AG10803 (cell line): ENCODE measurements around the gene WNT9B.

Experiments used
- DNase-seq: peaks from one replicate; pipeline ENCODE4 v3.0.0; 2010; ENCODE audit warnings: low read depth
- H3K4me3 ChIP-seq: 2 replicates; pipeline ENCODE4 v1.5.1; 2011; ENCODE audit warnings: mild to moderate bottlenecking, low read length, control low read depth
- TF ChIP-seq, protein P1 (sequence below): conservative IDR thresholded peaks from 2 replicates; pipeline ENCODE4 v1.5.1; 2011; ENCODE audit warnings: mild to moderate bottlenecking, low read length, control low read depth, inconsistent platforms

Gene WNT9B

DNA sequence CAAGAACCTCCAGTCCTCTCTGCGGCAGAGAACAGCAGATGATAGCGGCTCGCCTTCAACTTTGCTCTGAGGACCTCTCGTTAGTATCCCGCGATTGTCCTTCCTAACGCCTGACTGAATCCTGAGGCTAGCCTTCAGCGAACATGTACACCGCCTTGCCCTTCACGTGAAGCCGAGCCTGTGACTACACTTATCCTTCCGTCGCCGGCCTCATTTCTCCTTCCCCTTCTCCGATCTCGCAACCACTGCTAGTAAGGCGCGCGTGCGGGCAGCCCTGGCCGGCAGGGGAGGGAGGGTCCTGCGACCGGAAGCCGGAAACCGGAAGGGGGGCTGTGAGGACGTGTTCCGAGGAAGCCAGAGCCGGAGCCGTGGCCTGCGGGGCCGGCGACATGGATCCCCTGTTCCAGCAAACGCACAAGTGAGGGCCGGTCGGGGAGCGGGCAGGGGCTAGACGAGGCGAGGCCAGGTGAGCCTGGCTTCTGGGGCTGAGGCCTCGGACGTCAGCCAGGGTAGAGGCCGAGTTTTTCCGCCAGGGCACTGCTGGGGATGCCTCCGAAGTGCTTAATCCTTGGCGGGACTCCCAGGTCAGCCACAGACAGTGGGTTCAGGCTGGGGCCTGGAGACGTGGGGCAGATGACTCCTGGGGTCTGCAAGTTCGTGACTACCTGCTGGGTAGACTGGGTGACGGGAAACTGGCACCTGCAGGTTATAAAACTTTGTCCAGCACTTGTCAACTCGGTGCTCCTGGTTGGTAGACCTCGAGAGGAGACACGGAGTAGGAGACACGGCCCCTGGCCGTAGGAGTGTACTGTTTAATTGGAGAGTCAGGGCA lies 71.6 kb downstream of the WNT9B start, which contains the start of gene GOSR2:
TSS of gene GOSR2 (plus strand) at position 357 of the 832 bp plus-strand sequence. CDS start at position 390, 33 bp downstream.
- TF ChIP-seq, protein P1, sequence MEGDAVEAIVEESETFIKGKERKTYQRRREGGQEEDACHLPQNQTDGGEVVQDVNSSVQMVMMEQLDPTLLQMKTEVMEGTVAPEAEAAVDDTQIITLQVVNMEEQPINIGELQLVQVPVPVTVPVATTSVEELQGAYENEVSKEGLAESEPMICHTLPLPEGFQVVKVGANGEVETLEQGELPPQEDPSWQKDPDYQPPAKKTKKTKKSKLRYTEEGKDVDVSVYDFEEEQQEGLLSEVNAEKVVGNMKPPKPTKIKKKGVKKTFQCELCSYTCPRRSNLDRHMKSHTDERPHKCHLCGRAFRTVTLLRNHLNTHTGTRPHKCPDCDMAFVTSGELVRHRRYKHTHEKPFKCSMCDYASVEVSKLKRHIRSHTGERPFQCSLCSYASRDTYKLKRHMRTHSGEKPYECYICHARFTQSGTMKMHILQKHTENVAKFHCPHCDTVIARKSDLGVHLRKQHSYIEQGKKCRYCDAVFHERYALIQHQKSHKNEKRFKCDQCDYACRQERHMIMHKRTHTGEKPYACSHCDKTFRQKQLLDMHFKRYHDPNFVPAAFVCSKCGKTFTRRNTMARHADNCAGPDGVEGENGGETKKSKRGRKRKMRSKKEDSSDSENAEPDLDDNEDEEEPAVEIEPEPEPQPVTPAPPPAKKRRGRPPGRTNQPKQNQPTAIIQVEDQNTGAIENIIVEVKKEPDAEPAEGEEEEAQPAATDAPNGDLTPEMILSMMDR: no peak
- DNase-seq: peak; percentile 85
- peak within 1 kb of the TSS; percentile 94 for H3K4me3 ChIP-seq

DNA sequence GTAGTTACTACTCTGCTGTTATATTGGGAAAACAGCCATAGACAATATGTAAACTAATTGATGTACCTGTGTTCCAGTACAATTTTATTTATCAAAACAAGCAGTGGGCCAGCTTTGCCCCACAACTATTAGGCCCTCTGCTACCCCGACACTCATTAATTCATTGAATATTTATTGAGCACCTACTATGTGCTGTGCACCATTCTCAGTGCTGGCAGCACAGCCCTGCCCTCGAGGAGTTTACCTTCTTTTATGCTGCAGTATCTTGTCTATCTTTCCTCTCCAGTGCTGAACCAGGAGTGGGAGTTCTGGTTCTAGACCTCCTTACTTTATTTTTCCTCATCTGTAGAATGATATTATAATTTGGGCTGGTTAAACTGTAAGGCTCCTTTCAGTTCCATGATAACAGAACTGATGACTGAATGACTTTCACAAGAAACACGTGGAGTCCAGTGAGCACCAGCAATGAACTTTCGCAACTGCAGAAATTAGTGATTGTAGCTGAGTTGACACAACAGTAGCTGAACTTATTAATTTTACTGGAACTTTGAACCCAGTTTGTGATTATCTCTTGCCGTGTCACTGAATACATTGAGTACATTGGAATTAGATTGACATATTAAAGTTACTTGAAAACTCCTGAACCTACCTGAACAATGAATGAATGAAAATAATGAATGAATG lies 73.9 kb downstream of the WNT9B start:
- DNase-seq: no peak
- no peak overlapping the region for H3K4me3 ChIP-seq
- TF ChIP-seq, protein P1: no peak

DNA sequence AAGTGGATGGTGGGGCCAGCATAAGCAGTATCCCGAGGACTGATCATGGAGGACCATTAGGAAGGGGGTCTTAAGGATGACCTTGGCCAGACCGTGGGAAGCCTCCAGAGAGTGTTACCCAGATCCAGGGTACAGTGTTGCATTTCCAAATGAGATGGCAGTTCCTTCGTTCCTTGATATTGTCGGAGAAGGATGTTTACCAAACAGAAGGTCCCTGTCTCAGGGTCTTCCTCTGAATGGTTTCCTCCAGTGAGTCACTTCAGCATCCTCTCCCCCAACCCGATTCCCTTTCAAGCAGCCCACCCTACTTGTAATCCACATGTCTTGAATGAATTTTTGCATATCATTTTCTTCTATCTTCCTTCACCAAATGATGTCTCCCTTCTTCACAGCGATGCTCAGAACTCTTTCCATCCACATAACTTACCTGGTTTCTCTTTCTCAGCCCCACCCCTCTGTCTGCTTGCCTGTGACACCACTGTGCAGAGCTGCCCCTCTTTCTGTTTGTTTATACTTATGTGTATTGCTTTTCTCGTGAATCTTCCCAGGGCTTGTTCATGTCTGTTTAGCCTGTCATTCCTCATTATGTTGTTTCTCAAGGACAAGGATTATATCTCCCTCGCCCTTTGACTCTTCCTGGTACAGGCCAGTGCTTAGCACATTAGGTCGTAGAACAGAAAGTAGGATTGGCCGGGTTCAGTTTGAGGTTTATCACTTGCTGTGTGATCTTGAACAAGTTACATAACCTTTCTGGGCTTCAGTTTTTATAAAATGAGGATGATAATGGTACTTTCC lies 77.3 kb downstream of the WNT9B start:
- no peak overlapping the region for H3K4me3 ChIP-seq
- no peak for DNase-seq
- TF ChIP-seq, protein P1: no peak

DNA sequence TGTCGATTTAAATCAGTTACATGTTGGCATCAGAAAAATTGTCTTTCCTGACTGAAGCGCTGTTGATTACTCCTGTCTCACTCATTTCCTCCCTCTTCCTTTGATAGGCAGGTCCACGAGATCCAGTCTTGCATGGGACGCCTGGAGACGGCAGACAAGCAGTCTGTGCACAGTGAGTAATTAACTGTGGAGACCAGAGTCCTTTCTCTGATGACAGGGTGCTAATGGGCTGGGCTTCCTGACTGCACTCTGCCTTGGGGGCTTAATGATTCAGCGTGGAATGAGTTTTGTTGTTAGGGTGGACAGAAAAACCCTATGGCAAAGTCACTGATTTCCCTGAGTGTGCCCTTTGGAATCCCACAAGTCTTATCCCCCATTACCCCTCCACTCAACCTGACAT lies 78.0 kb downstream of the WNT9B start:
- TF ChIP-seq, protein P1: no peak
- peak; percentile 26 for DNase-seq
- no peak overlapping the region for H3K4me3 ChIP-seq

DNA sequence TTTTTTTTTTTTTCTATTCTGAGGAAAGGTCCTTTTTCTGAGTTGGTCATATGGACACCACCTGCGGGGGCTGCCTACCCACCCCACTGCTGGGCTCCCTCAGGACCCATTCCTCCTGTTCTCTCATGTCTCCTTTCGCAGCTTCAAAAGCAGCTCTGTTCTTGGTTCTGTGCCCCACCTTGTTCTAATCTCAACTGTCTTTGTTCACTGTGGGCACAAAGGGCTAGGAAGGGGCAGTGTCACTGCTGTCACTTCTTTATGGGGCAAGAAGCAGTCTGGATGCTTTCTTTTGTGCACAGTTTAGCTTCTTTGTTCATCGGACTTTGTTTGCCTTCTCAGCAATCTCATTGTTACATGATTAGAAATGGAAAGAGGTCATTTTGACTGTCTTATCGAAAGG lies 78.7 kb downstream of the WNT9B start:
- H3K4me3 ChIP-seq: no peak overlapping the region
- TF ChIP-seq, protein P1: no peak
- DNase-seq: no peak

DNA sequence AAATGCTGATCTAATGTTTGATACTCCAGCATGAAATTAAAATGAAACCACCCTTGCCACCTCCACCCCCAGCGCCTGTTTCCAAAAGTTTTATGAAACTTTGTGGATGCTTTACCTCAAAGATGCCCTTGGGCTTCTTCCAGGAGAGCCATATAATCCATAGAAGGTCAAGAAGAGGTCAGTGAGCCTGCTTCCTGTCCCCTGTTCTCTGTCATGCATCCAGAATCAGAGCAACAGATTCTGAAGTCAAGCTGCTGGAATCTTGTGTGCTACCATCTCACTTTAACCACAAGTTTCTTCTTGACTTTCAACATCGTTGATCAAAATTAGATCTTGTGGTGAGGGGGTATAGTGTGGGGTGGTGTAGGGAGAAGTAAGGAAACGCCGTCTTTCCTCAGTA lies 80.2 kb downstream of the WNT9B start:
- no peak for DNase-seq
- TF ChIP-seq, protein P1: no peak
- no peak overlapping the region for H3K4me3 ChIP-seq
